Measurements from ENCODE around the gene CRYL1.

GRCh38 chr13:20473888-20474287 lies 51.8 kb downstream of the CRYL1 start:
- TF ChIP-seq CTCF (IDR thresholded peaks at IDR 0.05) (no peak), POLR2A (IDR thresholded peaks at IDR 0.05) (no peak)

Measured in vagina (tissue), 2 donors.